MV-4-11 (cell line): ENCODE data around the gene HECA.
A peak's percentile ranks its signal among the peaks of the same experiment; 100 is the strongest.
"Not testable (repeated sequence)": the region's sequence is repeated elsewhere in the genome, so short reads cannot be mapped to it uniquely, and the experiment has no call there.

ENCODE experiments used
- DNase-seq: peaks from one replicate; lab custom pipeline; 2025; lab: John Stamatoyannopoulos, UW

HECA gene

GRCh38 chr6:139135578-139136545 lies 982 bp downstream of the HECA start:
- peak; percentile 51 for DNase-seq

GRCh38 chr6:139137706-139138105 lies 2.8 kb downstream of the HECA start:
- DNase-seq, result no peak

- DNase-seq, result not testable (repeated sequence)
Observed at GRCh38 chr6:139140854-139141253, 6.0 kb downstream of the HECA start.

- DNase-seq, result no peak
Observed at GRCh38 chr6:139142262-139142661, 7.4 kb downstream of the HECA start.

GRCh38 chr6:139143111-139143510 lies 8.2 kb downstream of the HECA start:
- DNase-seq, result no peak

GRCh38 chr6:139144490-139145085 lies 9.7 kb downstream of the HECA start:
- no peak for DNase-seq

GRCh38 chr6:139145661-139146060 lies 10.8 kb downstream of the HECA start:
- no peak for DNase-seq

- DNase-seq, result no peak
Observed at GRCh38 chr6:139146317-139146726, 11.4 kb downstream of the HECA start.

- peak; percentile 52 for DNase-seq
Observed at GRCh38 chr6:139147628-139148027, 12.7 kb downstream of the HECA start.

- no peak for DNase-seq
Observed at GRCh38 chr6:139148557-139149235, 13.8 kb downstream of the HECA start.

- DNase-seq, result no peak
Observed at GRCh38 chr6:139149383-139149782, 14.5 kb downstream of the HECA start.

- DNase-seq, result no peak
Observed at GRCh38 chr6:139150920-139151319, 16.0 kb downstream of the HECA start.

GRCh38 chr6:139151425-139152087 lies 16.7 kb downstream of the HECA start:
- no peak for DNase-seq

GRCh38 chr6:139152088-139152891 lies 17.4 kb downstream of the HECA start:
- DNase-seq, result no peak

GRCh38 chr6:139152892-139153271 lies 18.0 kb downstream of the HECA start:
- DNase-seq, result no peak

- DNase-seq, result no peak
Observed at GRCh38 chr6:139153855-139154254, 19.0 kb downstream of the HECA start.

- peak; percentile 60 for DNase-seq
Observed at GRCh38 chr6:139154881-139155547, 20.1 kb downstream of the HECA start.

GRCh38 chr6:139156102-139156501 lies 21.2 kb downstream of the HECA start:
- DNase-seq, result no peak

- DNase-seq, result no peak
Observed at GRCh38 chr6:139156551-139156950, 21.7 kb downstream of the HECA start.

- DNase-seq, result not testable (repeated sequence)
Observed at GRCh38 chr6:139157086-139157485, 22.2 kb downstream of the HECA start.

- no peak for DNase-seq
Observed at GRCh38 chr6:139159016-139159415, 24.1 kb downstream of the HECA start.
